Measurements from ENCODE around the gene C1orf226.

- no peak for TF ChIP-seq POLR2A (conservative IDR thresholded peaks at IDR 0.05)
- TF ChIP-seq KLF10 (CRISPR knock-in tag; IDR thresholded peaks at IDR 0.05) = no peak
- TF ChIP-seq CTCF (IDR thresholded peaks at IDR 0.05 in 2 of 3, conservative IDR thresholded peaks at IDR 0.05 in 1 of 3; ENCODE audit: insufficient read depth in 2 of 3, low read depth in 1 of 3, low read length in 3 of 3) = no peak
- TF ChIP-seq ATF7 (IDR thresholded peaks at IDR 0.05) = no peak
- TF ChIP-seq, protein P1, sequence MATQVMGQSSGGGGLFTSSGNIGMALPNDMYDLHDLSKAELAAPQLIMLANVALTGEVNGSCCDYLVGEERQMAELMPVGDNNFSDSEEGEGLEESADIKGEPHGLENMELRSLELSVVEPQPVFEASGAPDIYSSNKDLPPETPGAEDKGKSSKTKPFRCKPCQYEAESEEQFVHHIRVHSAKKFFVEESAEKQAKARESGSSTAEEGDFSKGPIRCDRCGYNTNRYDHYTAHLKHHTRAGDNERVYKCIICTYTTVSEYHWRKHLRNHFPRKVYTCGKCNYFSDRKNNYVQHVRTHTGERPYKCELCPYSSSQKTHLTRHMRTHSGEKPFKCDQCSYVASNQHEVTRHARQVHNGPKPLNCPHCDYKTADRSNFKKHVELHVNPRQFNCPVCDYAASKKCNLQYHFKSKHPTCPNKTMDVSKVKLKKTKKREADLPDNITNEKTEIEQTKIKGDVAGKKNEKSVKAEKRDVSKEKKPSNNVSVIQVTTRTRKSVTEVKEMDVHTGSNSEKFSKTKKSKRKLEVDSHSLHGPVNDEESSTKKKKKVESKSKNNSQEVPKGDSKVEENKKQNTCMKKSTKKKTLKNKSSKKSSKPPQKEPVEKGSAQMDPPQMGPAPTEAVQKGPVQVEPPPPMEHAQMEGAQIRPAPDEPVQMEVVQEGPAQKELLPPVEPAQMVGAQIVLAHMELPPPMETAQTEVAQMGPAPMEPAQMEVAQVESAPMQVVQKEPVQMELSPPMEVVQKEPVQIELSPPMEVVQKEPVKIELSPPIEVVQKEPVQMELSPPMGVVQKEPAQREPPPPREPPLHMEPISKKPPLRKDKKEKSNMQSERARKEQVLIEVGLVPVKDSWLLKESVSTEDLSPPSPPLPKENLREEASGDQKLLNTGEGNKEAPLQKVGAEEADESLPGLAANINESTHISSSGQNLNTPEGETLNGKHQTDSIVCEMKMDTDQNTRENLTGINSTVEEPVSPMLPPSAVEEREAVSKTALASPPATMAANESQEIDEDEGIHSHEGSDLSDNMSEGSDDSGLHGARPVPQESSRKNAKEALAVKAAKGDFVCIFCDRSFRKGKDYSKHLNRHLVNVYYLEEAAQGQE (IDR thresholded peaks at IDR 0.05; ENCODE audit: borderline replicate concordance) = no peak
- TF ChIP-seq, protein P1 (CRISPR knock-in tag; IDR thresholded peaks at IDR 0.05; ENCODE audit: low read depth) = no peak
- TF ChIP-seq ZNF23 (CRISPR knock-in tag; IDR thresholded peaks at IDR 0.05) = no peak
- no peak for TF ChIP-seq RBBP5 (IDR thresholded peaks at IDR 0.05; ENCODE audit: borderline replicate concordance, insufficient read depth, low read length, poor library complexity, severe bottlenecking)
Observed at GRCh38 chr1:162400790-162401355, 19.3 kb downstream of the C1orf226 start.
